SU-DHL-6 (cell line): ENCODE data around the gene CARD14.

ENCODE experiments used
- H2AFZ ChIP-seq: fragments of 200-600 bp; sonication (generic); 2 replicates; pipeline ENCODE4 v1.6.1; 2014; ENCODE audit warnings: low read depth, mild to moderate bottlenecking, moderate library complexity, mixed read lengths, antibody characterized with exemption, low read length; ENCODE audit not compliant: severe bottlenecking
- H3F3A ChIP-seq: fragments of 200-600 bp; shearing (Covaris generic); 2 replicates; pipeline ENCODE4 v1.6.0; 2016; ENCODE audit warnings: antibody characterized with exemption, mild to moderate bottlenecking; ENCODE audit not compliant: insufficient read depth
- H3K27ac ChIP-seq: fragments of 200-600 bp; sonication (generic); 2 replicates; pipeline ENCODE4 v1.5.1; 2016; ENCODE audit warnings: low read depth, mild to moderate bottlenecking, low read length, moderate library complexity, mixed read lengths
- H3K27me3 ChIP-seq: fragments of 200-600 bp; sonication (generic), shearing (Covaris generic); 2 replicates; pipeline ENCODE4 v1.6.0; 2014; ENCODE audit warnings: mild to moderate bottlenecking, low read length
- H3K36me3 ChIP-seq: fragments of 200-600 bp; sonication (generic); 2 replicates; pipeline ENCODE4 v1.6.1; 2014; ENCODE audit warnings: mild to moderate bottlenecking, low read length, mixed read lengths
- H3K4me2 ChIP-seq: fragments of 300-600, 200-600 bp; shearing (Covaris generic), sonication (generic); 2 replicates; pipeline ENCODE4 v1.6.0; 2014; ENCODE audit warnings: low read length, low read depth, mild to moderate bottlenecking; ENCODE audit not compliant: poor library complexity, severe bottlenecking
- H3K4me3 ChIP-seq: fragments of 200-600 bp; sonication (generic); 2 replicates; pipeline ENCODE4 v1.5.1; 2014; ENCODE audit warnings: antibody characterized with exemption, low read length, mild to moderate bottlenecking, mixed read lengths; ENCODE audit not compliant: insufficient read depth, poor library complexity, severe bottlenecking
- H3K79me2 ChIP-seq: fragments of 200-600 bp; sonication (generic); 2 replicates; pipeline ENCODE4 v1.6.1; 2014; ENCODE audit warnings: mild to moderate bottlenecking, low read length, moderate library complexity; ENCODE audit not compliant: insufficient read depth
- H3K9ac ChIP-seq: fragments of 200-600 bp; sonication (generic); 2 replicates; pipeline ENCODE4 v1.7.0; 2014; ENCODE audit warnings: mild to moderate bottlenecking, low read length
- H3K9me2 ChIP-seq: fragments of 200-600 bp; sonication (generic); replicated peaks from 2 replicates; pipeline ENCODE4 v1.6.1; 2014; ENCODE audit warnings: low read length; ENCODE audit not compliant: insufficient read depth
- H3K9me3 ChIP-seq: fragments of 200-600 bp; sonication (generic); 2 replicates; pipeline ENCODE4 v1.6.1; 2014; ENCODE audit warnings: low read length, mixed read lengths; ENCODE audit not compliant: insufficient read depth
- H4K20me1 ChIP-seq: fragments of 200-600 bp; sonication (generic); 2 replicates; pipeline ENCODE4 v1.6.1; 2014; ENCODE audit warnings: low read depth, mild to moderate bottlenecking, antibody characterized with exemption, low read length, moderate library complexity, mixed read lengths
- CTCF ChIP-seq: fragments of 200-600 bp; sonication (generic); IDR thresholded peaks from one replicate; pipeline ENCODE4 v1.5.1; 2017; ENCODE audit warnings: antibody characterized with exemption, mild to moderate bottlenecking, low read length, moderate library complexity; ENCODE audit not compliant: insufficient read depth, poor library complexity, severe bottlenecking
- EZH2phosphoT487 ChIP-seq: fragments of 200-600 bp; sonication (generic), shearing (Covaris generic); conservative IDR thresholded peaks from 2 replicates; pipeline ENCODE4 v1.6.1; 2018; ENCODE audit warnings: mild to moderate bottlenecking, antibody characterized with exemption, low read length, moderate library complexity, mixed read lengths

Gene CARD14

GRCh38 chr17:80126449-80126715 lies 43.4 kb upstream of the CARD14 start:
- Histone ChIP-seq H3K27me3 (no peaks in the 10 kb centered on the region), H3K79me2 (no peaks in the 10 kb centered on the region), H4K20me1 (no peaks in the 10 kb centered on the region), H3K4me3 (no peak overlapping the region), H3K4me2 (no peak overlapping the region), H2AFZ (no peak overlapping the region), H3K36me3 (no peaks in the 10 kb centered on the region), H3K9me3 (no peaks in the 10 kb centered on the region), H3K9me2 (no peaks in the 10 kb centered on the region), H3F3A (peaks cover 10% of the 10 kb centered on the region; the same call in 1 of the 2 replicates), H3K27ac (no peak overlapping the region), H3K9ac (no peak overlapping the region)
- no peak for TF ChIP-seq CTCF
- no peak for TF ChIP-seq EZH2phosphoT487

GRCh38 chr17:80129006-80129565 lies 40.7 kb upstream of the CARD14 start:
- Histone ChIP-seq H3K9me3 (no peaks in the 10 kb centered on the region), H3K27me3 (no peaks in the 10 kb centered on the region), H3K9ac (no peak overlapping the region), H3K79me2 (no peaks in the 10 kb centered on the region), H3K36me3 (peaks cover 4% of the 10 kb centered on the region; the same call in 1 of the 2 replicates), H3K4me3 (no peak overlapping the region), H3K4me2 (no peak overlapping the region), H3K27ac (no peak overlapping the region), H4K20me1 (no peaks in the 10 kb centered on the region), H2AFZ (no peak overlapping the region), H3F3A (peaks cover 16% of the 10 kb centered on the region), H3K9me2 (no peaks in the 10 kb centered on the region)
- no peak for TF ChIP-seq CTCF
- TF ChIP-seq EZH2phosphoT487, result no peak

GRCh38 chr17:80130992-80131391 lies 38.8 kb upstream of the CARD14 start:
- Histone ChIP-seq H3K9me3 (no peaks in the 10 kb centered on the region), H3K9me2 (no peaks in the 10 kb centered on the region), H3K4me3 (no peak overlapping the region), H3K79me2 (no peaks in the 10 kb centered on the region), H3K27ac (no peak overlapping the region), H3K27me3 (no peaks in the 10 kb centered on the region), H2AFZ (no peak overlapping the region), H3K9ac (no peak overlapping the region), H3F3A (peaks cover 16% of the 10 kb centered on the region), H4K20me1 (no peaks in the 10 kb centered on the region), H3K36me3 (peaks cover 10% of the 10 kb centered on the region; the same call in 1 of the 2 replicates), H3K4me2 (no peak overlapping the region)
- no peak for TF ChIP-seq CTCF
- TF ChIP-seq EZH2phosphoT487, result no peak
